Lower leg skin (tissue), 4 donors: Measurements from ENCODE around the gene PLEKHO2. TPM values are rescaled to one million over a fixed set of nuclear protein-coding genes. Genes with fewer than 3 reads are reported as not detected.
A peak's percentile ranks its signal among the peaks of the same experiment; 100 is the strongest.

Source experiments
- DNase-seq, 2 donors: peaks; one replicate each; pipeline ENCODE4 v3.0.0-alpha.2; 2019; ENCODE audit warnings: low spot score in 2 of 2
- H3K4me3 ChIP-seq: fragments of 200-600 bp; sonication (generic); 2 replicates; pipeline ENCODE4 v1.5.1; 2017; ENCODE audit warnings: mild to moderate bottlenecking, low read depth; ENCODE audit not compliant: poor library complexity, severe bottlenecking
- POLR2A ChIP-seq, 2 donors: fragments of 450-650 bp; IDR thresholded peaks; one replicate each; pipeline ENCODE4 v1.6.1; 2016 to 2017; ENCODE audit warnings: antibody characterized with exemption in 2 of 2, mild to moderate bottlenecking in 1 of 2, moderate library complexity in 1 of 2
- WGBS, 2 donors: methylation state at CpG; one replicate each; pipeline ENCODE4 v1.1.5; 2018; 5-methylcytosine and 5-hydroxymethylcytosine counted together
- intact Hi-C: fragments of 100-400 bp; cut with DNase I; formaldehyde crosslinking; loops from one replicate; pipeline ENCODE4 v1.15.0; 2023; ENCODE audit warnings: low total_unique reads
- total RNA-seq, 4 donors: library from RNA; depleted of rRNA; stranded (reverse); fragments of >200 nt; gene quantifications; one replicate each; pipeline ENCODE4 v1.1.0, GENCODE V29; 2016
- TF ChIP-seq, protein P1 (sequence below), 3 donors: fragments of 450-650 bp; IDR thresholded peaks; one replicate each; pipeline ENCODE4 v1.5.1; 2016; ENCODE audit warnings: antibody characterized with exemption in 3 of 3, mild to moderate bottlenecking in 3 of 3, moderate library complexity in 2 of 3

PLEKHO2 gene
- total RNA-seq, 4 donors from 2014 or later: 5.7 to 15.6 (median 7.3) TPM

DNA sequence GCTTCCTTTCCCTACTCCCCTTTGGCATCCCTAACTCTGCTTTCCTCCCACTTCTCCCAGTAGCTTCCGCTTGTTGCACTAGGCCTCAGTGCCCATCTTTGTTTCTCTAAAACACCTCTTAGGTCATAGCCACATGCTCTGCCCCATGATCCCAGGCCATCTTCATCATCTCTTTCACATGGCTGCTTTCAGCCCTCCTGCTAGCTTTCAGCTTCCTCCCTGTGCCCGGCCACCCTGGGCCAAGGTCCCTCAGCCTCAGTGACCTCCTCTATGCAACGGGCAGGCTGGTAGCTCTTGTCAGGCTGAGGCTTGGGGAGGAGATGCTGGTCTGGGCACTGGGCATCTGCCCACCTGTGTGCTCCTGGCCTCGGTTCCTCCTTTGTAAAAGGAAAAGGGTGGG lies 2.3 kb downstream of the PLEKHO2 start:
- DNase-seq: no peak
- H3K4me3 ChIP-seq: peak overlapping the region; percentile 17
- intact Hi-C loops: no loop called here
- TF ChIP-seq, protein P1, sequence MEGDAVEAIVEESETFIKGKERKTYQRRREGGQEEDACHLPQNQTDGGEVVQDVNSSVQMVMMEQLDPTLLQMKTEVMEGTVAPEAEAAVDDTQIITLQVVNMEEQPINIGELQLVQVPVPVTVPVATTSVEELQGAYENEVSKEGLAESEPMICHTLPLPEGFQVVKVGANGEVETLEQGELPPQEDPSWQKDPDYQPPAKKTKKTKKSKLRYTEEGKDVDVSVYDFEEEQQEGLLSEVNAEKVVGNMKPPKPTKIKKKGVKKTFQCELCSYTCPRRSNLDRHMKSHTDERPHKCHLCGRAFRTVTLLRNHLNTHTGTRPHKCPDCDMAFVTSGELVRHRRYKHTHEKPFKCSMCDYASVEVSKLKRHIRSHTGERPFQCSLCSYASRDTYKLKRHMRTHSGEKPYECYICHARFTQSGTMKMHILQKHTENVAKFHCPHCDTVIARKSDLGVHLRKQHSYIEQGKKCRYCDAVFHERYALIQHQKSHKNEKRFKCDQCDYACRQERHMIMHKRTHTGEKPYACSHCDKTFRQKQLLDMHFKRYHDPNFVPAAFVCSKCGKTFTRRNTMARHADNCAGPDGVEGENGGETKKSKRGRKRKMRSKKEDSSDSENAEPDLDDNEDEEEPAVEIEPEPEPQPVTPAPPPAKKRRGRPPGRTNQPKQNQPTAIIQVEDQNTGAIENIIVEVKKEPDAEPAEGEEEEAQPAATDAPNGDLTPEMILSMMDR (IDR thresholded peaks at IDR 0.05): no peak
- TF ChIP-seq POLR2A (IDR thresholded peaks at IDR 0.05): no peak
- 66 to 70% methylated on average over 4 of the region's 4 CpGs for WGBS, 2 donors

- intact Hi-C loops: no loop called here
- WGBS, 2 donors: 34 to 36% methylated on average over 8 of the region's 8 CpGs
- H3K4me3 ChIP-seq: no peak overlapping the region
- DNase-seq: no peak
- TF ChIP-seq POLR2A (IDR thresholded peaks at IDR 0.05): no peak
- TF ChIP-seq, protein P1 (IDR thresholded peaks at IDR 0.05): no peak
Observed at GRCh38 chr15:64844576-64845145, 2.9 kb downstream of the PLEKHO2 start.

DNA sequence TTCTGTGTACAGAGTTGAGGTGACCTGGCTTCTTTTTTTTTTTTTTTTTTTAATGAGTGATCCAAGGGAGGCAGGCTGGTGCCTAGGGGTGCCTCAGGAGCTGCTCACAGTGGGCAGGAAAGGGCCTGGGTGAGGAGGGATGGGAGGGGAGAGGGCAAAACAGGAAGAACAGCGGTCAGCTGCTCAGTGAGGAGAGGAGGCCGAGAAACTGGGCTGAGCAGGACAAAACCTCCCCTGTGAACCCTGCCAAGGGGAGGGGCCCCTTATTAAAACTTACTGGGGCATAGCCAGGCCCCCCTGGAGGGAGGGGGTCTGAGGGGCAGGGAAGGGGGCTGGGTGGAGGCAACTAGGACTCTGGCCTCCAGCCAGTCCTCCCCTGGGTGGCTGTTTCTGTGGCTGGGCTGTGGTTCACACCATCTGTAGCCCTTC lies 3.5 kb downstream of the PLEKHO2 start:
- H3K4me3 ChIP-seq: no peak overlapping the region
- intact Hi-C loops: no loop called here
- WGBS, 2 donors: 33% methylated on average over 2 of the region's 2 CpGs
- no peak for DNase-seq
- TF ChIP-seq, protein P1 (IDR thresholded peaks at IDR 0.05): no peak
- no peak for TF ChIP-seq POLR2A (IDR thresholded peaks at IDR 0.05)

GRCh38 chr15:64845831-64846595 lies 4.3 kb downstream of the PLEKHO2 start:
- intact Hi-C loops: no loop called here

GRCh38 chr15:64847016-64847415 lies 5.3 kb downstream of the PLEKHO2 start:
- H3K4me3 ChIP-seq: no peak overlapping the region
- no peak for DNase-seq
- TF ChIP-seq, protein P1 (IDR thresholded peaks at IDR 0.05): no peak
- no peak for TF ChIP-seq POLR2A (IDR thresholded peaks at IDR 0.05)
- 47 to 48% methylated on average over 3 of the region's 3 CpGs for WGBS, 2 donors
- intact Hi-C loops: no loop called here

More at GRCh38 chr15:64845831-64846595, 4.3 kb downstream of the PLEKHO2 start:
- no peak overlapping the region for H3K4me3 ChIP-seq
- no peak for TF ChIP-seq POLR2A (IDR thresholded peaks at IDR 0.05)
- TF ChIP-seq, protein P1 (IDR thresholded peaks at IDR 0.05): no peak
- WGBS, 2 donors: 72 to 76% methylated on average over 13 of the region's 13 CpGs
- DNase-seq: no peak
